H1 (cell line): Measurements from ENCODE around the gene EMC1. TPM values are rescaled to one million over a fixed set of nuclear protein-coding genes. Genes with fewer than 3 reads are reported as not detected.

Experiments
- CTCF ChIA-PET: fragments of 300-600 bp; sonication (Branson Sonifier 250); formaldehyde crosslinking; loops from one replicate; lab custom pipeline; 2021; ENCODE audit not compliant: partially characterized antibody; lab: Charles Lee
- POLR2A ChIA-PET: fragments of 300-600 bp; sonication (Branson Sonifier 250); formaldehyde crosslinking; loops from one replicate; lab custom pipeline; 2021; ENCODE audit warnings: inconsistent platforms; ENCODE audit not compliant: partially characterized antibody; lab: Charles Lee
- DNase-seq, 2 experiments: peaks; one replicate each; pipeline versions ENCODE4 v3.0.0 to v3.0.0-alpha.2; 2010 to 2022; ENCODE audit warnings: low spot score in 2 of 2, low read depth in 1 of 2, mixed read lengths in 1 of 2
- FAIRE-seq: peaks from 2 replicates; lab custom pipeline; 2011; peaks lifted over from hg19 to GRCh38; lab: Jason Lieb, UNC
- H2AFZ ChIP-seq: 2 replicates; pipeline ENCODE4 v1.8.1; 2012; ENCODE audit warnings: low read length, inconsistent platforms
- H2AK5ac ChIP-seq: 2 replicates; pipeline ENCODE4 v1.6.1; 2013; ENCODE audit warnings: low read depth, low read length
- H2BK120ac ChIP-seq: replicated peaks from 2 replicates; pipeline ENCODE3; 2013; ENCODE audit warnings: low read depth, low read length, inconsistent platforms
- H2BK12ac ChIP-seq: 2 replicates; pipeline ENCODE4 v1.6.1; 2013; ENCODE audit warnings: low read depth, low read length
- H2BK15ac ChIP-seq: 2 replicates; pipeline ENCODE4 v1.6.1; 2013; ENCODE audit warnings: low read length
- H2BK20ac ChIP-seq: 2 replicates; pipeline ENCODE4 v1.6.1; 2013; ENCODE audit warnings: low read length
- H2BK5ac ChIP-seq: 2 replicates; pipeline ENCODE4 v1.6.1; 2013; ENCODE audit warnings: low read depth, low read length
- H3K14ac ChIP-seq: 2 replicates; pipeline ENCODE4 v1.6.1; 2013; ENCODE audit warnings: inconsistent platforms; ENCODE audit not compliant: insufficient read length
- H3K18ac ChIP-seq: 2 replicates; pipeline ENCODE4 v1.6.1; 2013; ENCODE audit warnings: low read length; ENCODE audit errors: extremely low read depth
- H3K23ac ChIP-seq: 2 replicates; pipeline ENCODE4 v1.6.1; 2013; ENCODE audit warnings: inconsistent platforms; ENCODE audit not compliant: insufficient read length
- H3K23me2 ChIP-seq: 2 replicates; pipeline ENCODE4 v1.6.1; 2013; ENCODE audit warnings: low read depth, low read length
- H3K27ac ChIP-seq: 2 replicates; pipeline ENCODE4 v1.6.1; 2011; ENCODE audit warnings: low read depth, low read length, inconsistent platforms
- H3K27me3 ChIP-seq, 4 experiments: replicated peaks in 1 of 4; 1 replicate in 1 of 4; 2 replicates in 3 of 4; pipeline versions ENCODE4 v1.6.1 to v1.8.1; 2011 to 2013; ENCODE audit warnings: low read length in 3 of 4, mild to moderate bottlenecking in 3 of 4, inconsistent platforms in 2 of 4, mixed read lengths in 2 of 4, moderate library complexity in 1 of 4; ENCODE audit not compliant: control insufficient read depth in 3 of 4, insufficient read depth in 3 of 4; ENCODE audit errors: extremely low read depth in 1 of 4
- H3K36me3 ChIP-seq, 4 experiments: 2 replicates each; pipeline versions ENCODE4 v1.6.1 to v1.8.1; 2011 to 2013; ENCODE audit warnings: mild to moderate bottlenecking in 4 of 4, low read length in 3 of 4, moderate library complexity in 2 of 4, control low read depth in 1 of 4, inconsistent platforms in 1 of 4; ENCODE audit not compliant: insufficient read depth in 4 of 4, control insufficient read depth in 2 of 4
- H3K4ac ChIP-seq: replicated peaks from 2 replicates; pipeline ENCODE3; 2013; ENCODE audit warnings: low read length, low read depth, mixed read lengths, inconsistent platforms; ENCODE audit not compliant: insufficient read length
- H3K4me1 ChIP-seq, 4 experiments: replicated peaks in 1 of 4; 1 replicate in 1 of 4; 2 replicates in 3 of 4; pipeline versions ENCODE4 v1.6.1 to v1.8.1; 2011 to 2013; ENCODE audit warnings: low read length in 3 of 4, inconsistent platforms in 2 of 4, mixed read lengths in 1 of 4; ENCODE audit not compliant: insufficient read depth in 4 of 4, control insufficient read depth in 3 of 4
- H3K4me2 ChIP-seq, 2 experiments: 2 replicates each; pipeline versions ENCODE4 v1.6.1 to v1.8.1; 2011 to 2013; ENCODE audit warnings: low read depth in 2 of 2, low read length in 2 of 2, control low read depth in 1 of 2, inconsistent platforms in 1 of 2, mild to moderate bottlenecking in 1 of 2; ENCODE audit not compliant: insufficient read depth in 1 of 2
- H3K4me3 ChIP-seq, 4 experiments: fragments of 200-600, 300-600 bp in 1 of 4; sonication (generic), shearing (Covaris generic), sonication (Bioruptor Twin) in 1 of 4; 2 replicates each; pipeline versions ENCODE4 v1.5.1 to v1.8.1; 2011 to 2016; ENCODE audit warnings: low read length in 4 of 4, low read depth in 3 of 4, control low read depth in 2 of 4, inconsistent platforms in 2 of 4, mild to moderate bottlenecking in 2 of 4, mixed read lengths in 1 of 4, moderate library complexity in 1 of 4; ENCODE audit not compliant: insufficient read depth in 2 of 4; ENCODE audit errors: extremely low read depth in 1 of 4
- H3K56ac ChIP-seq: replicated peaks from 2 replicates; pipeline ENCODE3; 2013; ENCODE audit warnings: low read depth, mild to moderate bottlenecking, mixed read lengths, low read length, inconsistent platforms; ENCODE audit not compliant: insufficient read length
- H3K79me1 ChIP-seq: 2 replicates; pipeline ENCODE4 v1.6.1; 2013; ENCODE audit warnings: low read depth, low read length, control low read depth
- H3K79me2 ChIP-seq, 2 experiments: 2 replicates each; pipeline versions ENCODE4 v1.6.1 to v1.8.1; 2012 to 2013; ENCODE audit warnings: low read length in 2 of 2, mild to moderate bottlenecking in 2 of 2, inconsistent platforms in 1 of 2; ENCODE audit not compliant: insufficient read depth in 2 of 2, control insufficient read depth in 1 of 2
- H3K9ac ChIP-seq, 4 experiments: replicated peaks in 1 of 4; 1 replicate in 1 of 4; 2 replicates in 3 of 4; pipeline versions ENCODE4 v1.6.1 to v1.8.1; 2011 to 2013; ENCODE audit warnings: low read depth in 3 of 4, low read length in 3 of 4, control low read depth in 2 of 4, mild to moderate bottlenecking in 2 of 4, moderate library complexity in 2 of 4, inconsistent platforms in 1 of 4; ENCODE audit errors: extremely low read depth in 1 of 4
- H3K9me3 ChIP-seq, 2 experiments: 2 replicates each; pipeline versions ENCODE4 v1.6.1 to v1.8.1; 2012 to 2013; ENCODE audit warnings: mild to moderate bottlenecking in 2 of 2, moderate library complexity in 2 of 2, control low read depth in 1 of 2, inconsistent platforms in 1 of 2, low read depth in 1 of 2, low read length in 1 of 2, mixed read lengths in 1 of 2; ENCODE audit not compliant: insufficient read depth in 2 of 2
- H4K20me1 ChIP-seq, 2 experiments: replicated peaks in 1 of 2; 2 replicates each; pipeline versions ENCODE3 to v1.8.1; 2011 to 2013; ENCODE audit warnings: inconsistent platforms in 2 of 2, low read length in 2 of 2, mild to moderate bottlenecking in 1 of 2; ENCODE audit not compliant: insufficient read depth in 2 of 2, control insufficient read depth in 1 of 2
- H4K5ac ChIP-seq: 2 replicates; pipeline ENCODE4 v1.6.1; 2013; ENCODE audit warnings: low read length, low read depth, mixed read lengths, inconsistent platforms; ENCODE audit not compliant: insufficient read length
- H4K8ac ChIP-seq: 2 replicates; pipeline ENCODE4 v1.8.0; 2013; ENCODE audit warnings: mild to moderate bottlenecking, moderate library complexity, low read length, inconsistent platforms; ENCODE audit not compliant: insufficient read depth; ENCODE audit errors: extremely low read depth
- H4K91ac ChIP-seq: replicated peaks from 2 replicates; pipeline ENCODE3; 2013; ENCODE audit warnings: low read length, mixed read lengths, inconsistent platforms; ENCODE audit not compliant: insufficient read length
- ASH2L ChIP-seq: fragments of 200-600, 300-600 bp; sonication (generic); IDR thresholded peaks from one replicate; pipeline ENCODE4 v1.7.1; 2017; ENCODE audit warnings: low read length
- CHD2 ChIP-seq: IDR thresholded peaks from 2 replicates; pipeline ENCODE4 v1.6.1; 2012; ENCODE audit warnings: low read length, improper control_type of control experiment
- KDM5A ChIP-seq: fragments of 200-600 bp; IDR thresholded peaks from 2 replicates; pipeline ENCODE4 v1.7.1; 2012; ENCODE audit warnings: mild to moderate bottlenecking, low read length, inconsistent platforms, mixed read lengths
- SP2 ChIP-seq: IDR thresholded peaks from 2 replicates; pipeline ENCODE4 v1.6.1; 2012; ENCODE audit warnings: mild to moderate bottlenecking, low read length, inconsistent platforms
- YY1 ChIP-seq: IDR thresholded peaks from 2 replicates; pipeline ENCODE4 v1.6.1; 2011; ENCODE audit warnings: low read depth, mild to moderate bottlenecking, low read length
- whole genome bisulfite sequencing, 2 experiments: shearing (Covaris generic) in 1 of 2; methylation state at CpG; one replicate each; pipeline versions ENCODE4 v1.1.6 to v1.1.7; 2013 to 2015; ENCODE audit warnings: low lambda C conversion rate in 2 of 2, mixed read lengths in 2 of 2, inconsistent platforms in 1 of 2, low coverage in 1 of 2, missing lambda C conversion rate in 1 of 2; ENCODE audit not compliant: insufficient replicate concordance in 2 of 2, insufficient coverage in 1 of 2, insufficient read length in 1 of 2; ENCODE audit errors: extremely low coverage in 1 of 2, missing lambda C conversion rate in 1 of 2; 5-methylcytosine and 5-hydroxymethylcytosine counted together
- polyA plus RNA-seq, 7 experiments: library from polyadenylated mRNA; depleted of rRNA in 3 of 7; stranded (reverse) in 5 of 7; unstranded in 2 of 7; fragments of >200 nt in 5 of 7; fragments of 200-250 nt in 2 of 7; gene quantifications; 1 replicate in 5 of 7; 2 replicates in 1 of 7; 4 replicates in 1 of 7; pipeline versions ENCODE4 v1.2.1 to v1.2.3, GENCODE V29; 2011 to 2013; ENCODE audit warnings: missing spikeins in 2 of 7, mixed read lengths in 2 of 7
- total RNA-seq: library from RNA; stranded (reverse); fragmentation: NEBNext Ultra II Directional; extraction: Animal tissue kit (Norgen Biotek cat#: 25700); gene quantifications from 2 replicates; pipeline ENCODE4 v1.2.1, GENCODE V29; 2021

EMC1 gene
- total and polyA plus RNA-seq, 2 of the 8 experiments (the other 6 are each of a cell fraction or from before 2014, with no cell fraction given): 51.0 to 53.5 TPM

- H3K4me1 ChIP-seq: no peaks in the 10 kb centered on the region
- no peak for FAIRE-seq
- POLR2A ChIA-PET: interaction anchor here (1.2 kb wide), 1 partner anchor 14 kb away, joined by 3 read pairs; no protein-coding TSS in a partner anchor
- no peak overlapping the region for H4K5ac ChIP-seq
- H2AFZ ChIP-seq: no peak overlapping the region
- no peak overlapping the region for H4K91ac ChIP-seq
- no peak overlapping the region for H2AK5ac ChIP-seq
- no peak overlapping the region for H3K27ac ChIP-seq
- H2BK12ac ChIP-seq: no peak overlapping the region
- H3K36me3 ChIP-seq: peaks cover 19 to 36% (median 25%) of the 10 kb centered on the region in 4 experiments
- no peaks in the 10 kb centered on the region; the same call in none of the 2 replicates for H3K79me1 ChIP-seq
- DNase-seq: no peak
- no peak overlapping the region for H3K18ac ChIP-seq
- H3K56ac ChIP-seq: no peak overlapping the region
- TF ChIP-seq YY1 (no peak), SP2 (no peak), ASH2L (no peak), KDM5A (no peak), CHD2 (no peak)
- H3K23me2 ChIP-seq: no peaks in the 10 kb centered on the region
- H3K4me3 ChIP-seq: no peak overlapping the region
- H2BK120ac ChIP-seq: no peak overlapping the region
- peaks cover 38 to 83% of the 10 kb centered on the region in 2 experiments for H3K79me2 ChIP-seq
- CTCF ChIA-PET: interaction anchor here (1.0 kb wide), 1 partner anchor 24 kb away, joined by 4 read pairs; no protein-coding TSS in a partner anchor
- H3K27me3 ChIP-seq: no peaks in the 10 kb centered on the region
- H3K23ac ChIP-seq: no peak overlapping the region
- H3K4ac ChIP-seq: no peak overlapping the region
- no peak overlapping the region for H4K8ac ChIP-seq
- H2BK5ac ChIP-seq: no peak overlapping the region
- no peak overlapping the region for H3K14ac ChIP-seq
- no peak overlapping the region; a peak in 1 of 7 replicates for H3K9ac ChIP-seq
- H3K9me3 ChIP-seq: no peaks in the 10 kb centered on the region
- H4K20me1 ChIP-seq: peaks cover 14 to 18% of the 10 kb centered on the region in 2 experiments
- H2BK15ac ChIP-seq: no peak overlapping the region
- no peak overlapping the region for H2BK20ac ChIP-seq
- 94% methylated on average over 3 of the region's 3 CpGs; no CpG with 5 or more reads in 1 of the 2 experiments for WGBS, 2 experiments
- H3K4me2 ChIP-seq: no peak overlapping the region
These were observed 48.9 kb downstream of the EMC1 start for GRCh38 chr1:19202396-19202795.
